ENCODE results near the gene PELI2. TPM values are rescaled to one million over a fixed set of nuclear protein-coding genes. Genes with fewer than 3 reads are reported as not detected.

PELI2 gene
- total RNA-seq = 41.0 TPM

- peak; percentile 64 for DNase-seq
Measured at GRCh38 chr14:56117765-56118610, at the start of gene PELI2. PELI2 (plus strand) TSS chr14:56118411; CDS start chr14:56118661, 250 bp downstream.

- DNase-seq = no peak
Measured at GRCh38 chr14:56073799-56074198, 44.4 kb upstream of the PELI2 start.

- no peak for DNase-seq
Measured at GRCh38 chr14:56075301-56075700, 42.9 kb upstream of the PELI2 start.

GRCh38 chr14:56081139-56081538 lies 37.1 kb upstream of the PELI2 start:
- no peak for DNase-seq

GRCh38 chr14:56082880-56083279 lies 35.3 kb upstream of the PELI2 start:
- DNase-seq = no peak

- DNase-seq = no peak
Measured at GRCh38 chr14:56085471-56085870, 32.7 kb upstream of the PELI2 start.

- DNase-seq = no peak
Measured at GRCh38 chr14:56087671-56088471, 30.3 kb upstream of the PELI2 start.

- no peak for DNase-seq
Measured at GRCh38 chr14:56088941-56089340, 29.3 kb upstream of the PELI2 start.

GRCh38 chr14:56092763-56093162 lies 25.4 kb upstream of the PELI2 start:
- no peak for DNase-seq

GRCh38 chr14:56094076-56094475 lies 24.1 kb upstream of the PELI2 start:
- no peak for DNase-seq

- no peak for DNase-seq
Measured at GRCh38 chr14:56098021-56098420, 20.2 kb upstream of the PELI2 start.

- DNase-seq = no peak
Measured at GRCh38 chr14:56099081-56099797, 19.0 kb upstream of the PELI2 start.

- DNase-seq = no peak
Measured at GRCh38 chr14:56100556-56100955, 17.7 kb upstream of the PELI2 start.

- no peak for DNase-seq
Measured at GRCh38 chr14:56102941-56103340, 15.3 kb upstream of the PELI2 start.

GRCh38 chr14:56107615-56108014 lies 10.6 kb upstream of the PELI2 start:
- no peak for DNase-seq

GRCh38 chr14:56108057-56108456 lies 10.2 kb upstream of the PELI2 start:
- DNase-seq = no peak

- no peak for DNase-seq
Measured at GRCh38 chr14:56112781-56113180, 5.4 kb upstream of the PELI2 start.

- DNase-seq = no peak
Measured at GRCh38 chr14:56115334-56115870, 2.8 kb upstream of the PELI2 start.

GRCh38 chr14:56115976-56116893 lies 2.0 kb upstream of the PELI2 start:
- no peak for DNase-seq

- peak; percentile 10 for DNase-seq
Measured at GRCh38 chr14:56118611-56119181, 485 bp downstream of the PELI2 start.

Data from occipital lobe (tissue), 2 donors.